CD4-positive, alpha-beta T cell treated with Interleukin-6 for 4 hours (primary cell): Measurements from ENCODE around the gene BLID.

Experiments used
- DNase-seq: peaks from one replicate; pipeline ENCODE4 v3.0.0-alpha.2; 2020; ENCODE audit warnings: mixed read lengths

BLID gene

DNA sequence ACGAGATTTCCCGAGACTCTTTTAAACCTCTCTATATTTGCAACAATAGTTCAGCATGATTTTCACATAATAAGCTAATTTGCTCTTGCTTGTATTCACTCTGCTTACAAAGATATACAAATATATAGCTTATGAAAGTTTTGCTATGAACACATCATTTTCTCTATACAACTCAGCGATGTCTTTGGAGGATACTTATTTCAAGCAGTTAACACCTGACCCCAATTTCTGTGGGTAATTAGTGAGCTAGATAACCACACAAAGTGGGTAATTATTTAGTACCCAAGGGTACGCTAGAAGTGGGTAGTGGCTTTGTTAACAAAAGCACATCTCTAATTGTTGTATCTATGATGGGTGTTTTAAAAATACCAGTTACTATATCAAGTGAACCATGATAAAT is 12.3 kb downstream of the BLID start:
- DNase-seq: no peak

DNA sequence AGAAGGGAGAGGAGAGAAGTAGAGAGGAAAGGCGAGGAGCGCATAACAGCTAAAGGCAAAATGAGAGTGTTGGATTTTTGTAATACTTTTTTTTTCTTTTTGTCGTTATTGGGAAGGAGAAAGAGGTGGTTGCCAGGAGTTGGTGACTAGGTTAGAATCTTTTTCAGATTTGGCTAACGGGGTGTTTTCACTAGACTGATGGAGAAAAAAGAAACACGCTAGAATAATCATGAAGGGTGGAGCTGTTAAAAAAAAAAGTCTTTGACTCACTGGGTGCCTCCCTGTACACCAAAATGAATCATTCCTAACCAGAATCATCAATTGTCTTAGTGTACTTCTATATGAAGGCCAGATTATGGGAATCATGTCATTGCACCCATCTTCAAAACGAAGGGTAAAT is 12.7 kb downstream of the BLID start:
- no peak for DNase-seq

DNA sequence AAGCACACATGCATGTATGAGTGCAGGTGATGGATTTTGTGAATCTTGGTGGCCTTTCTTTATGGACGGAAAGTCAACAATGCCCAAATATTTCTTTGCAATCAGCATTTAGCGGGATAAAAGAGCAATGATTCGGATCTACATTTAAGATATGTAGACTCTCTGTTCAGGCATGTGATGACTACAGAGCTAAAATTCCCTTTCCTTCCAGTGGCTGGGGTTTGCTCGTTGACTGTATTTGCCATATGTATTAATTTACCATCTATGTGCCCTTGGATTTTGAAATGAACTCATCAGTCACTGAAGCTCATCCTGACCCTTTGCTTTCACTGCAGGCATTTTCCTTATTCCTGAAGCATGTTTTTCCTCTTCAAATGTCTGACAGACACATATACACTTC is 13.6 kb downstream of the BLID start:
- no peak for DNase-seq

DNA sequence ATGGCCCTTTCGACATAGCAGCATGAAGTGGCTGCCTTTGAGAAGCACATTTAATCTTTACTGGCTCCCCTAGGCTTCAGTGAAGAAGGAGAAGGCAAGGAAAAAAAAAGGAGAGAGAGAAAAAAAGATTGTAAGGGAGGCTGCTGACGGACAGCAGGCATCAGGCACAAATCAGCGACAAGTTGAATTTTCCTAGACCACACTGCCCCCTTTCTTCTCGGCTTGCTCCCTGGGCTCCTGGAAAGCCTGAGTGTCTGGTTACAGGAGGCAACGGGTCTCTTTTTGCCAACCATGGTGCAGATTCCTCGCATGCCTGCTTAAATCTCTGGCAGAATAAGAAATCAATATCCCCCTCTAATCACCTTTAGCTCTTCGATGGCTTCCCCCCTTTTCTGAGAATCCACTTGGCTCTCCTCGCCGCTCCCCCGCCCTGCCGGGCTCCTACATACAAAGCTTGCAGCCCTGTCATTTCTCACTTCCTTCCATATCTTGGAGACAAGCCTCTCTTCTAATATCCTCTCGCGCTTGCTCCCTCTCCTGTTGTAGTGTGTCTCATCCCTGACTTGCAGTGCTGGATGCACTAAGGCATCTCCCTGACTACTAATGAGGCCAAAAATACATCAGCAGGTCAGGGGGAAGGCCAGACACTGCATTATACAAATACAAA is 14.3 kb downstream of the BLID start:
- no peak for DNase-seq

DNA sequence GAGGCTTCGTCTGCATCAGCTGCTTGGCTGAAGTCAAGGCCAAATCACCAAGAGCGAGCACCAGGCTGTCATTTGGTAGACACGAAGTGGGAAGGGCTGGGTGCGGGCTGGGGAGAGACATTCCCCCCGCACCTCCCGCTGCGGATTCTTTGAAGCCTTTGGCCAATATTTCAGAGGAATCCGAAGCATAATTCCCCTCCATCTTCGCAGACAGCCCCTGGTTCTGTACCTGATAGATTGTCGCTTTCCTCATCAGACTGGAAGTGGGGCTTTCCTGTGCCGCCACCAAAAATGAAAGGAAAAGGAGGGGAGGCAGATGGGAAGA is 15.3 kb downstream of the BLID start:
- DNase-seq: no peak

DNA sequence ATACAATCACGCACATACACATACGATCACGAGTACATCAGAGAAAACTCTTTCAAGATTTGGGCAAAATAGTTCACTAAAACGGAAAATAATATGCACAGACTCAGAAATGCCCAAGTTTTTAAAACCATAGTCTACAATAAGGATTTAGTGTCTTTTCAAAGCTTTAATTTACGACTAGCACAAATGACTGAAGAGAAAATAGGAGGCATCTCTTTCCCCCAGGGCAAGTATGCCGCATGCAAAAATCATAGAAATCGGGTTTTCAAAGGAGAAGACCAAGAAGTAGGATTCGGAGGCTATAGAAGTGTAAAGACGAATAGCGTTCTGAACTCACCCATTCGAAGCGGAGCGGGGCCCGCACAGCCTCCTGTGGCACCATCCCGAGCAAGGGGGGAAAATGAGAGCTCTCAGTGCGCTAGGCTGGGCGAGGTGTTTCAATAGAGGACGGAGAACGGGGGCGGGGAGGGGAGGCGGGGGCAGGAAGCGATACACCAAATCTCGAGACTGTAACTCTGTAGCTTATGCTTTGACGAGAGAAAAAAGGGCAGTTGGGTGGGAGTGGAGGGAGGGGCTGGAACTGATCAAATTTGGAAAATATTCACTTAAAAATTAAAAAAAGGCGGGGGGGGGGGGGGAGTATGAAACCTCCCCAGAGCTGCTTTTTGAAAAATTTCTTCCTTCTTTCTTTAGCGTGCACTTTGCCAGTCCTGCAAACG is 15.8 kb downstream of the BLID start:
- no peak for DNase-seq

DNA sequence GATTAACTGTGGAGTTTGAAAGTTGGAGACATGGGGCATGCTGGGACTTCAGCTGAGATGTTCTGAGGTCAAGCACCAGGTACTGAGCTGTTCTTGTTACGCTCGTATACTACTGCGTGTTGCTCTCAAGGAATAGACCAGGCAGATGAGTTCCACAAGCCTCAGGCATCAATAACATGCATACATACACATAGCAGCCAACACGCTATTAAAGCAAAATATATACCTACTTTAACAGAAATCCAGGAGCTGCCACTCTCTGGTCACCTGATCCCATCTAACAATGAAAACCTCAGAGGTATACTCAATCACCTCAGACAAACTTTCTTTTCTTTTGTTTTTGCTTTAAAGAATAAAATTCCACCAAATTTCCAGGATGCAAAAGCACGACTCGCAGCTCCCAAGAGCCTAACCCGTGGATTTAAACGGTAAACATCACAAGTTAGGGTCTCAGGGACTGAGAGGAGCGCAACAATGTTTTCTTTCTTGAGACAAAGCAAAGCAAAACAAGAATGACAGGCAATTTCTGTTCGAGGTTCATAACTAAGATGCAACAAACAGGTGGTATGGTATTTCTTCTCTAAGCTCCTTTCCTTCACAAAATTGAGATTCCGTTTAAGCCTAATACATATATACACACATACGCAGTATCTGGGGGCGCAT is 16.5 kb downstream of the BLID start:
- DNase-seq: no peak

DNA sequence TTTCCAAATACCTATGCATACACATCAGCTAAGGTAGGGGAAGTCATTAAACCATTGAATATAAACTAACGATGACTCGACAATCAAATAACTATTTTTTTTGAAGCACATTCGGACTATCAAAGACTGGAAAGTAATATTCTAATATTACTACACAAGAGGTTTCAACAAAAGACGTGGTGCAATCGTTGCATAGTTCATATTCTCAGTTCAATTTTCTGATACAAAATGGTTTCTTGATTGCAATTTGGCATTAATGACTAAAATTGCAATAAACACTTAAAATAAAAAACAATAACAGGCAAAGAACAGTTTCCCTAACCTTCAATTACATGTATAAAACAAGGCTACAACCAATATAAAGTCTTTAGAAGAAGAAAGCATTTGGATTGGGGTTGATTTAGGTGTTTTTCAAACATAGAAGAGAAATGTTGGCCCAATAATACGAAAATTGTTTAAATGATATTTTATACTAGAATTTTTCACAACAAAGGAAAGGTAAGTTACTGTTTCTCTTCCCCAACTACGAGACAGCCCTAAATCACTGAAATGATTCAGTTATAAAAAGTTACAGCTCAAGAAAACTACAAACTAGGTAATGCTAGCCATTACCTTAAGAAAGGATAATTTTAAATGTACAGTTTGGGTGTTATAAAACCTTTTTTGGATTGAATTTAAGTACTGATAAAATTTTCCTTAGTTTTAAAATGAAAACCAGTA is 17.6 kb downstream of the BLID start:
- no peak for DNase-seq

DNA sequence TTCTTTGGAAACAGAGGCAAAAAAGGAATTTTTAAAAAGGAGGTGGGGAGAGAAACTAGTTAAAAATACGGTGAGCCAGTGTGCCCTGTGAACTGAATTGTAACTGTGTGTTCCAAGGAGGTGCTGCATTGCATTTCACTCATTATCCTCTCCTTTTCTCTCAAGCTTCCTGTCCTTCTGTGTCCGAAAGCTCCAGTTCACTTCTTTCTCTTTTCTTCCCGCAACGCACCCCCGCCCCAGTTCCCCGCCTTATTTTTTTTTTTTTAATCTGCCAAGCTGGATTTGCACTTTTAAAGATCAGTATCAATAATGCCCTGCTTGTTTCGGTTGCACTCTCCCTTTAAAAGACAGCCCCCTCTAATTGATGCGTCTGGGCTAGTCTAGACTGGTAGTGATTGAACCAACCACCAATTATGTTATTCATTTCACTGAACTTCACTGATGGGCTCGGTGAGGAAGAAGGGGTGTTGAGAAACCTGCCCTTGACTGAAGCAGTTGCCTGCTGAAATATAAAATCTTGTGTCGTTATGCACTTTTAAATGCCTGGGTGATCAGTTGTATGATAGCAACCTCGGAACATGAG is 18.5 kb downstream of the BLID start:
- DNase-seq: no peak

DNA sequence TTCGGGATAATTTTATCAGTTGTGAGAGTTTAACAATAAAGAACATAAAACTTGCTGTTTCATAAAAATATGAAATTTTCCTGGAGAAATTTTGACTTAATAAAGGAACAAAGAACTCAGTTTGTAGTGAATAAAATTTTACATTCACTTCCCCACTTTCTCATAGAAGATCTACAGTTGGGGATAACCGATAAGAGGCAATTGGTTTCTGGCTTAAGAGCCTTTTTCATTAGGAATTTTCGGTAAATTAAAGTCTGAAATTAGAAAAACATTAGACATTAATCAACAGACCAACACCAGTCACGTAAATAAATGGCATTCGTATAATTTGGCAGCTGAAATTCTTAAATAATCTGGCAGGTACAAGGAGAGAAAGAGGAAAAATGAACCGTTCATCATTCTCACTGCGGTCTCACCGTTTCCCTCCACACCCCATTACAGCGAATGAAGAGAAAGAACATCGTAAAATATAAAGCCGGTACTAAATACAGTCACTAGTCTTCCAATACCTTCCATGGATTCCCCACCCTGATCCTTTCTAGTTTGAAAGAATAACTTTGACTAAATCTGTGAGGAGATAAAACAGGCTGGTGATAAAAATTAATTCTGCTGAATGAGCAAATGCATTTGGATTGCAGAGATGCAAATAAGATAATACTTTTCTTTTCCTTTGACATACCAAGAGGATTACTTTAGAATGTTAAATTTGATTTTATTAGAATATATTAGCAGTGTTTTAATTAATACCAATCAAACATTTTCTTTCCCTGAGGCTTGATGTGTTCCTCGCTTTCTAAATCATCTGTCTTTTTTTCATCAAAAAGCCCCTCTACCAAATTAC is 19.5 kb downstream of the BLID start:
- DNase-seq: no peak

DNA sequence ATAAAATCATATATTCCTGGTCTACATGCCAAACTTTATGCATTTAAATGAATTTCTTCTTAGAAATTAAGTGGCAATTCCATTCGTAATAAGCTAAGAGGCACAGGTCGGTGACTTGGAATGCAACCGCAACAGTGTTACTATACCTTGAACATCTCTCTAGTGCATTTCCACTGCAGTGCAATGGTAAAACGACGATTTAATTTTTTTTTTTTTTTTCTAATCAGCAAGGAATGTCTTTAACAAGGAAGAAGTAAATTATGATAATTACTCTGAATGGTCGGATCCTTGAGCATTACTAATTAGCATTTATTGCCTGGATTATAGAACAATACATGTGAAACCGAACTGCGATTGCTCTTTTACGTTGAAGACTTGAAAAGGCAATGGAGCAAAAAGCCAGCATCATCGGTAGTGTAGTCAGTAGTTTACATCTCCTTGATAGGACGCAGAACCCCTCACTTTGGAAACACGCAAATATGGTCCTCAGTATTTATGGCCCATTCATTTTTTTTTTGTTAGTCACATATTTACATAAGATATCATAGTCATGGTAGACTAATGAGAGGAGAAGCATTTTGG is 20.2 kb downstream of the BLID start:
- DNase-seq: no peak

DNA sequence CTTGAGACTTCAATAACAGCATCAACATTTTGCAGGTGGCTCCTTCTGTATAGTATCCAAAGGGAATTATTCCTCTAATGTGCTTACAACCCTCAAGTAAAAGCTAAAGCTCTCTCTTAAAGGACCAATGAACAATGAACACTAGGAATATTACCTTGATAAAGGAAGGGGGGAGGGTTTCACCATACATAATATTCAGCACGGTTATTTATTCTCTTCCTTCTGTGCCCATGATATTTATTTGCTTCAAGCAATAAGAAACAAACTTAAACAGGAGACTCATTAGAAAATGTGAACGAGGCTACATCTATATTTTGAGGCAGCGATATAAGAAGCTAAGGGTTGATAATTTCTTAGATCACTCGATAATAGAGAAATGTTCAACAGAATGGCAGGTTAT is 21.2 kb downstream of the BLID start:
- no peak for DNase-seq

DNA sequence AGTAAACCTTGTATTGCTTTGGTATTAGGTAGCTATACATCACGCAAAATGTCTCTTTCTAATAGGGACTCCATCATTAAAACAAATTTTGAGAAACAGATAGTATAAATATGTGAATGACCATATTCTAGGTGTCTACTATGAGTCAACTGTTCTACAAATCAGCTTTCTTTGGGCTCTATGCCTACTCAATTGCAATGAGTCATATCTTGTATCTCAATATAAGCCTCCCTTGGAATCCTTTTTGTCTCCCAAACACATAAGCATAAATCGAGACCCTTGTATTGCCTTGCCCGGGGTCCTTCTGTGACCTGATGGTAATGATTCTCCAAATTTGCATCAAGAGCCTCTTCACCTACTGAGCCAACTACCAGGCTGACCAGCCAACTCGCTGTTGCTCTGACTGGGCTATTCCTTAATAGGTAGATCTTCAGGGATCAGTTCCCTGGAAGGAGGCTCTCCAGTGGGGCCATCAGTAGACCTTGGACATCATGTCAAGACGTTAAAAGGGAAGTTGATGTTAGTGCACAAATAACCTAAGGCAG is 22.2 kb downstream of the BLID start:
- no peak for DNase-seq

DNA sequence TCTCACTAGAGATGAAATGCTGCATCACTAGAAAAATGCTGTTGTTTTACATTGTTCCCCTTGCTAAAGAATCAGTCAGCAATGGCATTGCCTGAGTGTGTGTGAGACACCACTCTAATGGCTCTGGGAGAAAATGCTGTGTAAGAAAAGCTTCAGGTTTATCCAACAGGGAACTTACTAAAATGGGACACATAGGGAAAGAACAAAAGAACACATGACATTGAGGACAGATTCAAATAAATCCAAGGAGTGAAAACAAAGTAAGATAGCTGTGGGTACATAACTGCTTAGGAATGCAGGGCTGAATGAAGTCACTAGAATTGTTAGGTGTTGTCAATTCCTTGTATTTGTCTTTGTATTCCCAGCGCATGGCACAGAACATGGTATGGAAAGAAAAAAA is 24.2 kb downstream of the BLID start:
- DNase-seq: no peak

DNA sequence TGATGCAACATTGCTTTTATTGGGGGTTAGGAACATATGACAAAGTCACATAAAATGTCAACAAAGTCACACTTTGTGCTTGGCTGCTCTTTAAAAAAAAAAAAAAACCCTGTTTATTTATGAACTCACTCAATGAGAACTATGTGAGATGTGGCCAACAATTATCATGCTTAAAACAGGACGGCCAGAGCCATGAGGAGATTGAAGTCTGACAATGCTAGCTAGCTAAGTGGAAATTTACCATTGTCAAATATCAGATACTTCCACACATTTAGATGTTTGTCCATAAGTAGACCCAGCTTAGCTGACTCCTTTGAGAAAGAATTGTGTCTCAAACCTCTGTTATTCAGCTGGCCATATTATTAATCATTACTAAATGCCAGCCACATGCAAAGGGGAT is 26.9 kb downstream of the BLID start:
- no peak for DNase-seq

DNA sequence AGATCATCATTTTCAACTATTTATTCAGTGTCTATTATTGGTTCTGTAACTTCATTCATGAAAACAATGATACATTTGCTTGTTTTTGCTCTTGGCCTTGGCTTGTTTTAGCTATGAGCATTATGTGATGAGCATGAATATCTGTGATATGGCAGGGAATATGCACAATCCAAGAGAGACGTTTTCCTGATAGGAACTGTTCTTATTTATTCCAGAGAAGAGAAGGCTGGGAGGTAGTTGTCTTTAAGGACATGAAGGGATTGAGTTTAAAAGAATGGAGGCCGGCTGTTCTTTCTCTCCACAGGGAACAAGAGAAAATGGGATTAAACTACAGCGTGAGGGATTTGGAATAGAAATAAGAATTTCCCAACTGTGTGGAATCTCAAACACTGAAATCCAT is 30.3 kb downstream of the BLID start:
- no peak for DNase-seq

DNA sequence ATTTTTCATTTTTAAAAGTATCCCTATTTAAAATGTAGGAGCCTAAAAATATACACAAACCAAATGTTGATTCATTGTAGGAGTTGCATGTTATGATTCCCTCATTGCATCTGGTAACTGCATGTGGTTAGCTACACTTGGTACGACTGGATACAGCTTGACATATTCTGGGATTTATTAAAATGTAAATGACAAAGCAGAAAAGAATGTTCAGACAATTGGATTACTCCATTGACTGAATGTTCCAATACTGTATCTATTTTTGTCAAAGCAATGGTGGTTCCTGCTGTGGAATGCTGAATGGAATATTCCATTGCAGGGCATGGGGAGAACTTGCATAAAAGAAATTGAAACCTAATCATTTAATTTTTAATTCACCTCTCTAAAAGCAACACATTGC is 30.8 kb downstream of the BLID start:
- DNase-seq: no peak

DNA sequence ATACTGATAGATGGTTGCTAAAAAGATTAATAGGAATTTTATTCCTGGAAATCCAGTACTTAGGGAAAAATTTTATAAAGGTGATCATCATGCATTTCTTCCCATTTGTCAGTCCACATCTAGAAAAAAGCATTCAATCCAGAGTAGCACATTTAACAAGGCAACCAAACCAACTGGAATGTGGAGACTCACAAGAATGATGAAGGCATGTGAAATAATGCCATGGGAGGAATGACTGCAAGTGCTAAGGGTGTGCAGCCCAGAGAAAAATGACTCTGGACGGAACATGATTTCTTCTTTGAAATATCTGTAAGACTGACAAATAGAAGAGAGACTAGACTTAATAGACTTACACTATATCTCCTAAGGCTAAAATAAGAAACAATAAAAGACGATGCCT is 33.8 kb downstream of the BLID start:
- no peak for DNase-seq

DNA sequence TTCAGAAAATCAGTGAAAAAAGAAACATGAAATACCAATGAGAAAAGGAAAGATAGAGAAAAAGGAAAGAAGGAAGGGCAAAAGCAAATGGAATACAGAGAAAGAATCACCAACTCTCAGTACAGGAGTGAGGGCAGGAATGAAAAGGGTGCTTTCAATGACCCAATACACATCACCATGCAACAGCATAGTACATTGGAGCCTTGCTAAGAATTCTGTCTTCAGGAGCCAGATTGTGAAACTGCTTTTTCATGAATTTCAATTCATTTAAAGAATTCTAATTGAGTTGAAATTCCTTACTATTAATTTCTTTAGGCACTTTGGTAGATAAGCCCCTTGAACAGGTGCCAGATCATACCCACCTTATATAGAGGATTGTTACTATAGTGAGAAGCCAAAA is 34.9 kb downstream of the BLID start:
- no peak for DNase-seq

DNA sequence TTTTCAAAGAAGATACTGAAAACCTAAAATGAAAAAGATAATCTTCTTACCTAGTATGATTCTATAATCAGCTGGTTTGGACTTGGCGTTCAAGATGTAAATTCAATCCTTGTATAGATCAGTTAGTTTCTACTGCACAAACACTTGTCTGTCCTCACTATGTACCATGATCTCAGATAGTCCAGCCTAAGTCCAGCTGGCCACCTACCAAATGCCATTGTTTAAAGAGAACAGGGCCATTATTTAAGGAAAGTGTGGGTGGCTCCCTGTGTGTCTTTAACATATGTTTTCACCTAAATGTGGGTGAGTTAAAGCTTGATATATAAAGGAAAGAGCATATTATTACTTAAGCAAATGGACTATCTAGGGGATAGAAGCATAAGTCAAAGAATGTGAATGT is 38.6 kb downstream of the BLID start:
- DNase-seq: no peak

DNA sequence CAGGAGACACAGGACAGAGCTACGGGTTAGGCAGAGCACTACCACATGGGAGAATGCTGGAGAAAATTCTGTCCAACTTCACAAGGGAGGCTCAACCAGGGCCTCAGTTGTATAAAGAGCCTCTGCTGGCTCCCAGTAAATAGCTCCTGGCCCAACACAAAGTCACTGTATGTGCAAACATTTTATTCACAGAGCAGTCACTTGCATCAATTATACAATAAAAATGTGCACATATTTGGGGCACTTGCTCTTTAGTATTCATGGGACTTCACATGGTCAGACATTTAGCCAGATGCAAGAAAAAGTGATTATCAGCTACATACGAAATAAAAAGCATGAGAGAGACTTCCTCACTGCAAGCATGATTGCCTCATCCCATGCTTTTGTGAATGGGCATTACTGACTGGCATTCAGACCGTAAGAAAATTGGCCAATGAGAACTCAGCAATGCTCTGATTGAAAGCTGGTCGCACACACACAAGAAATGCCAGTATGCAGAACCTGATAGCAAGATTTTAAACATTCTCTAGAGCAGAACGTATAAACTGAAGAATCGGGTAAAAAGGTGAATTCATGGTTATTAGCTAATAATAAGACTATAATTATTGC is 39.4 kb downstream of the BLID start:
- no peak for DNase-seq
